ENCODE data around the gene ACSS3.

ACSS3 gene

DNA sequence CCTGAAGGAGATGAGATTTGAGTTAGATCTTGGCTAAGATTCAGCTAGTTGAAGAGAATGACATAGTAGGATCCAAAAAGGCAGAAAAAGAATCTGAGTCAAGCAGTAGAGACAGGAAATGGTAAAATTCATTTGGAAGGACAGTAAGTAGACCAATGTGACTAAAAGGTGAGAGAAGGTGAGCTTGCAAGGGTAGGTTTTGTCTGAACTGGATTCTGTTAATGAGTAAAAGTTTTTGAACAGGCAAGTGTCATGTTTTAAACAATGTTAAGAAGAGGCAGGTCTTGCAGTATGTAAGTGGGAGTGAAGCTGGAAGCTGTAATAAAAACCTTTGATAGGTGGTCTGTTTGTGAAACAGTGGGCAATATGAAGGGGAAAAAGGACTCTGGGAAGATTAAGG, 58.6 kb downstream of the ACSS3 start:
- no peak overlapping the region for H3K4me3 ChIP-seq (ENCODE audit: low read depth in 1 of 2, low read length in 2 of 2)
- no peaks in the 10 kb centered on the region for H3K9me3 ChIP-seq (ENCODE audit: control insufficient read depth in 1 of 2, low read length in 2 of 2)
- H3K9ac ChIP-seq (ENCODE audit: low read depth in 1 of 2, low read length in 2 of 2), result no peak overlapping the region
- H3K36me3 ChIP-seq (ENCODE audit: control insufficient read depth in 1 of 2, insufficient read depth in 2 of 2, low read length in 2 of 2), result no peaks in the 10 kb centered on the region
- no peaks in the 10 kb centered on the region for H3K27me3 ChIP-seq (ENCODE audit: control insufficient read depth in 1 of 2, insufficient read depth in 2 of 2, low read length in 2 of 2)
- H3K4me1 ChIP-seq (ENCODE audit: control insufficient read depth in 1 of 2, insufficient read depth in 2 of 2, low read length in 2 of 2), result no peaks in the 10 kb centered on the region
- H3K27ac ChIP-seq (ENCODE audit: low read depth, low read length), result no peak overlapping the region

GRCh38 chr12:81137801-81138200, 59.9 kb downstream of the ACSS3 start:
- H3K27me3 ChIP-seq (ENCODE audit: control insufficient read depth in 1 of 2, insufficient read depth in 2 of 2, low read length in 2 of 2), result no peaks in the 10 kb centered on the region
- H3K4me1 ChIP-seq (ENCODE audit: control insufficient read depth in 1 of 2, insufficient read depth in 2 of 2, low read length in 2 of 2), result no peaks in the 10 kb centered on the region
- no peak overlapping the region for H3K9ac ChIP-seq (ENCODE audit: low read depth in 1 of 2, low read length in 2 of 2)
- H3K27ac ChIP-seq (ENCODE audit: low read depth, low read length), result no peak overlapping the region
- H3K36me3 ChIP-seq (ENCODE audit: control insufficient read depth in 1 of 2, insufficient read depth in 2 of 2, low read length in 2 of 2), result no peaks in the 10 kb centered on the region
- no peak overlapping the region for H3K4me3 ChIP-seq (ENCODE audit: low read depth in 1 of 2, low read length in 2 of 2)
- no peaks in the 10 kb centered on the region for H3K9me3 ChIP-seq (ENCODE audit: control insufficient read depth in 1 of 2, low read length in 2 of 2)

DNA sequence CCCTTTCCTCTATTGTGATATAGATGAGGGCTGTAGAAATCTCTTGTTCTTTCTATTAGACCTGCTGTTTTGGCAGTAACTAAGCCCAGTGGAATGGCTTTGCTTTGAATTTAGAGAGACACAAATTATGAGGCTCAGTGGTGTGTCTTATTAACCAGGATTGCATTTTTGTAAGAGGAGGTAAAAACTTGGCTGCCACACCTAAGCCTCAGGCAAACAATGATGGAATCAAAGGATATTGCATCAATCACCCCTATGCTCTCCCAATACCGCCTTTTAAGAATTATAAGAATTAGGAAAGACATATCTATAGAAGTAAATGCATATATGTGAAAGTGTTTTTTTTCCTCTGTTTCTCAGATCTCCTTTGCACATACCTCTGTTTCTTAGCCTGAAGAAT, 63.3 kb downstream of the ACSS3 start:
- Histone ChIP-seq H3K27me3 (ENCODE audit: control insufficient read depth in 1 of 2, insufficient read depth in 2 of 2, low read length in 2 of 2) (no peaks in the 10 kb centered on the region), H3K4me1 (ENCODE audit: control insufficient read depth in 1 of 2, insufficient read depth in 2 of 2, low read length in 2 of 2) (no peaks in the 10 kb centered on the region), H3K36me3 (ENCODE audit: control insufficient read depth in 1 of 2, insufficient read depth in 2 of 2, low read length in 2 of 2) (no peaks in the 10 kb centered on the region), H3K4me3 (ENCODE audit: low read depth in 1 of 2, low read length in 2 of 2) (no peak overlapping the region), H3K9me3 (ENCODE audit: control insufficient read depth in 1 of 2, low read length in 2 of 2) (no peaks in the 10 kb centered on the region), H3K9ac (ENCODE audit: low read depth in 1 of 2, low read length in 2 of 2) (no peak overlapping the region), H3K27ac (ENCODE audit: low read depth, low read length) (no peak overlapping the region)

DNA sequence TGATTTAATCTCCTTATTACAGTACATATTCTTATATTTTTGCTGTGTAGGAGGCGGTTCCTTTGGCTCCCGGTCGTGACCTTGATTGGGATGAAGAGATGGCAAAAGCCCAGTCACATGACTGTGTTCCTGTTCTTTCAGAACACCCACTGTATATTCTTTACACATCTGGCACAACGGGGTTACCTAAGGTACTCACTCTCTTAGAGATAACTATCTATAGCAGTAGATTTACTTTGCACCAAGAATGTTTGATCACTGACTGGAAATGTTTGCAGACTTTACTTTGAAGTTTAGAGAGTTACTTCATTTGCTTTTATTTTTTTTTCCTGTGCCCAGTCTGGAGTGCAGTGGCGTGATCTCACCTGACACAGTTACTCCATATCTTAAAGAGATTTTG, 65.2 kb downstream of the ACSS3 start:
- Histone ChIP-seq H3K4me3 (ENCODE audit: low read depth in 1 of 2, low read length in 2 of 2) (no peak overlapping the region), H3K36me3 (ENCODE audit: control insufficient read depth in 1 of 2, insufficient read depth in 2 of 2, low read length in 2 of 2) (no peaks in the 10 kb centered on the region), H3K27me3 (ENCODE audit: control insufficient read depth in 1 of 2, insufficient read depth in 2 of 2, low read length in 2 of 2) (no peaks in the 10 kb centered on the region), H3K4me1 (ENCODE audit: control insufficient read depth in 1 of 2, insufficient read depth in 2 of 2, low read length in 2 of 2) (no peaks in the 10 kb centered on the region), H3K9me3 (ENCODE audit: control insufficient read depth in 1 of 2, low read length in 2 of 2) (no peaks in the 10 kb centered on the region), H3K27ac (ENCODE audit: low read depth, low read length) (no peak overlapping the region), H3K9ac (ENCODE audit: low read depth in 1 of 2, low read length in 2 of 2) (no peak overlapping the region)

- Histone ChIP-seq H3K4me3 (ENCODE audit: low read depth in 1 of 2, low read length in 2 of 2) (no peak overlapping the region), H3K36me3 (ENCODE audit: control insufficient read depth in 1 of 2, insufficient read depth in 2 of 2, low read length in 2 of 2) (no peaks in the 10 kb centered on the region), H3K27me3 (ENCODE audit: control insufficient read depth in 1 of 2, insufficient read depth in 2 of 2, low read length in 2 of 2) (no peaks in the 10 kb centered on the region), H3K9ac (ENCODE audit: low read depth in 1 of 2, low read length in 2 of 2) (no peak overlapping the region), H3K27ac (ENCODE audit: low read depth, low read length) (no peak overlapping the region), H3K4me1 (ENCODE audit: control insufficient read depth in 1 of 2, insufficient read depth in 2 of 2, low read length in 2 of 2) (no peaks in the 10 kb centered on the region), H3K9me3 (ENCODE audit: control insufficient read depth in 1 of 2, low read length in 2 of 2) (no peaks in the 10 kb centered on the region)
Observed at GRCh38 chr12:81146228-81147225, 68.6 kb downstream of the ACSS3 start.

DNA sequence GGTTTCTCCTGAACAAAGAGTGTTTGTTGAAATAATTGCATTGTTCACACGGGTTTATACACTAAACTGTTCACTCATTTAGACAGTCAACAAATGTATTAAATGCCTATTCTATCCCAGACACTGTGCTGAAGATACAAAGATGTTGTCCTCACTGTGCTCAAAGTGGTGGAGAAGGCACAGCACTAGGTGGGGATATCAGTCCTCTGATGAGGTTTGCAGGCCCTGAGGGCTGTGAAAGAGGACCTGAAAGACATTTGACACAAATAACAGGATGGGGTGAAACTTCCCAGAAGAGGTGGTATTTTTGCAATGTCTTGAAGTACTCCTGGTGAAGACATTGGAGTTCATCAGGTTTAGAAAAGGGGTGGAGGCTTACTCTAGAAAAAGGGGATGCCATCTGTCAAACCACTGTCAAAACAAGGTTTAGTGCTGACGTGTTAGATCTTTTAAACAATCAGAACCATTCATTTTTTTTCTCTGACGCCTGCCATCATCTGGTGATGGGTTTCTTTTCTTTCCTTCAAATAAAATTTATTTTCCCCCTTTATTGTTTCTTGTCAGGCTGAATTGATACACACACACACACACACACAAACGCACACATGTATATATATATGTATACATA, 69.5 kb downstream of the ACSS3 start:
- no peak overlapping the region for H3K9ac ChIP-seq (ENCODE audit: low read depth in 1 of 2, low read length in 2 of 2)
- H3K9me3 ChIP-seq (ENCODE audit: control insufficient read depth in 1 of 2, low read length in 2 of 2), result no peaks in the 10 kb centered on the region
- H3K27ac ChIP-seq (ENCODE audit: low read depth, low read length), result no peak overlapping the region
- H3K4me3 ChIP-seq (ENCODE audit: low read depth in 1 of 2, low read length in 2 of 2), result no peak overlapping the region
- H3K4me1 ChIP-seq (ENCODE audit: control insufficient read depth in 1 of 2, insufficient read depth in 2 of 2, low read length in 2 of 2), result no peaks in the 10 kb centered on the region
- H3K27me3 ChIP-seq (ENCODE audit: control insufficient read depth in 1 of 2, insufficient read depth in 2 of 2, low read length in 2 of 2), result no peaks in the 10 kb centered on the region
- no peaks in the 10 kb centered on the region for H3K36me3 ChIP-seq (ENCODE audit: control insufficient read depth in 1 of 2, insufficient read depth in 2 of 2, low read length in 2 of 2)

- Histone ChIP-seq H3K27me3 (ENCODE audit: control insufficient read depth in 1 of 2, insufficient read depth in 2 of 2, low read length in 2 of 2) (no peaks in the 10 kb centered on the region), H3K4me1 (ENCODE audit: control insufficient read depth in 1 of 2, insufficient read depth in 2 of 2, low read length in 2 of 2) (no peaks in the 10 kb centered on the region), H3K36me3 (ENCODE audit: control insufficient read depth in 1 of 2, insufficient read depth in 2 of 2, low read length in 2 of 2) (no peaks in the 10 kb centered on the region), H3K4me3 (ENCODE audit: low read depth in 1 of 2, low read length in 2 of 2) (no peak overlapping the region), H3K27ac (ENCODE audit: low read depth, low read length) (no peak overlapping the region), H3K9me3 (ENCODE audit: control insufficient read depth in 1 of 2, low read length in 2 of 2) (no peaks in the 10 kb centered on the region), H3K9ac (ENCODE audit: low read depth in 1 of 2, low read length in 2 of 2) (no peak overlapping the region)
Observed at GRCh38 chr12:81150382-81150781, 72.5 kb downstream of the ACSS3 start.

GRCh38 chr12:81159856-81160255, 82.0 kb downstream of the ACSS3 start:
- Histone ChIP-seq H3K36me3 (ENCODE audit: control insufficient read depth in 1 of 2, insufficient read depth in 2 of 2, low read length in 2 of 2) (no peaks in the 10 kb centered on the region), H3K9me3 (ENCODE audit: control insufficient read depth in 1 of 2, low read length in 2 of 2) (no peaks in the 10 kb centered on the region), H3K27ac (ENCODE audit: low read depth, low read length) (no peak overlapping the region), H3K9ac (ENCODE audit: low read depth in 1 of 2, low read length in 2 of 2) (no peak overlapping the region), H3K4me3 (ENCODE audit: low read depth in 1 of 2, low read length in 2 of 2) (no peak overlapping the region), H3K4me1 (ENCODE audit: control insufficient read depth in 1 of 2, insufficient read depth in 2 of 2, low read length in 2 of 2) (no peaks in the 10 kb centered on the region), H3K27me3 (ENCODE audit: control insufficient read depth in 1 of 2, insufficient read depth in 2 of 2, low read length in 2 of 2) (no peaks in the 10 kb centered on the region)

- H3K4me1 ChIP-seq (ENCODE audit: control insufficient read depth in 1 of 2, insufficient read depth in 2 of 2, low read length in 2 of 2), result no peaks in the 10 kb centered on the region
- no peak overlapping the region for H3K4me3 ChIP-seq (ENCODE audit: low read depth in 1 of 2, low read length in 2 of 2)
- H3K9me3 ChIP-seq (ENCODE audit: control insufficient read depth in 1 of 2, low read length in 2 of 2), result no peaks in the 10 kb centered on the region
- H3K27me3 ChIP-seq (ENCODE audit: control insufficient read depth in 1 of 2, insufficient read depth in 2 of 2, low read length in 2 of 2), result no peaks in the 10 kb centered on the region
- no peaks in the 10 kb centered on the region for H3K36me3 ChIP-seq (ENCODE audit: control insufficient read depth in 1 of 2, insufficient read depth in 2 of 2, low read length in 2 of 2)
- H3K27ac ChIP-seq (ENCODE audit: low read depth, low read length), result no peak overlapping the region
- H3K9ac ChIP-seq (ENCODE audit: low read depth in 1 of 2, low read length in 2 of 2), result no peak overlapping the region
Observed at GRCh38 chr12:81161680-81162079, 83.8 kb downstream of the ACSS3 start.

- H3K36me3 ChIP-seq (ENCODE audit: control insufficient read depth in 1 of 2, insufficient read depth in 2 of 2, low read length in 2 of 2), result no peaks in the 10 kb centered on the region
- H3K9ac ChIP-seq (ENCODE audit: low read depth in 1 of 2, low read length in 2 of 2), result no peak overlapping the region
- H3K27me3 ChIP-seq (ENCODE audit: control insufficient read depth in 1 of 2, insufficient read depth in 2 of 2, low read length in 2 of 2), result no peaks in the 10 kb centered on the region
- H3K27ac ChIP-seq (ENCODE audit: low read depth, low read length), result no peak overlapping the region
- H3K4me1 ChIP-seq (ENCODE audit: control insufficient read depth in 1 of 2, insufficient read depth in 2 of 2, low read length in 2 of 2), result no peaks in the 10 kb centered on the region
- no peak overlapping the region for H3K4me3 ChIP-seq (ENCODE audit: low read depth in 1 of 2, low read length in 2 of 2)
- no peaks in the 10 kb centered on the region for H3K9me3 ChIP-seq (ENCODE audit: control insufficient read depth in 1 of 2, low read length in 2 of 2)
Observed at GRCh38 chr12:81162391-81163136, 84.7 kb downstream of the ACSS3 start.
